Ovary (tissue), 9 donors: ENCODE measurements around the gene MEIOB. TPM values are rescaled to one million over a fixed set of nuclear protein-coding genes. Genes with fewer than 3 reads are reported as not detected.

ENCODE experiments used
- DNase-seq, 5 donors: peaks; one replicate each; pipeline ENCODE4 v3.0.0-alpha.2; 2019 to 2020
- H3K27ac ChIP-seq, 2 donors: fragments of 200-600 bp; one replicate each; pipeline versions ENCODE4 v1.5.1 to v1.8.0; 2019 to 2022
- H3K27me3 ChIP-seq: fragments of 200-600 bp; one replicate; pipeline ENCODE4 v1.8.0; 2022
- H3K36me3 ChIP-seq: fragments of 200-600 bp; sonication (generic); one replicate; pipeline ENCODE4 v1.5.1; 2019
- H3K4me1 ChIP-seq: one replicate; pipeline ENCODE4 v1.8.1; 2013; ENCODE audit warnings: mild to moderate bottlenecking, moderate library complexity; ENCODE audit not compliant: insufficient read depth
- H3K4me3 ChIP-seq: fragments of 200-600 bp; sonication (generic); one replicate; pipeline ENCODE4 v1.5.1; 2017
- H3K9me3 ChIP-seq, 2 donors: fragments of 200-600 bp in 1 of 2; sonication (generic) in 1 of 2; one replicate each; pipeline versions ENCODE4 v1.5.1 to v1.8.1; 2013 to 2019; ENCODE audit warnings: mild to moderate bottlenecking in 1 of 2, moderate library complexity in 1 of 2
- EP300 ChIP-seq: sonication (generic); formaldehyde crosslinking; IDR thresholded peaks from one replicate; pipeline ENCODE4 v1.6.1; 2017; ENCODE audit warnings: antibody characterized with exemption
- POLR2A ChIP-seq: fragments of 450-650 bp; IDR thresholded peaks from one replicate; pipeline ENCODE4 v1.6.1; 2017; ENCODE audit warnings: antibody characterized with exemption, mild to moderate bottlenecking, moderate library complexity
- WGBS, 3 donors: extraction: QIAGEN DNeasy Blood & Tissue Kit in 1 of 3; methylation state at CpG; one replicate each; pipeline versions ENCODE4 v1.1.5 to v1.1.7; 2013 to 2017; 5-methylcytosine and 5-hydroxymethylcytosine counted together
- intact Hi-C, 4 donors: fragments of 100-400 bp; cut with DNase I; formaldehyde crosslinking; loops; one replicate each; pipeline versions ENCODE4 v1.11.0 to v1.15.1; 2022 to 2023
- polyA plus RNA-seq, 2 donors: library from polyadenylated mRNA; stranded (reverse); fragments of 200-250 nt in 1 of 2; fragments of 350-450 nt in 1 of 2; fragmentation: Illumina TruSeq in 1 of 2; extraction: RNeasy Lipid Tissue Mini Kit (QIAGEN cat#74804) in 1 of 2; gene quantifications; one replicate each; pipeline ENCODE4 v1.2.3, GENCODE V29; 2013 to 2014
- total RNA-seq, 7 donors: library from RNA; depleted of rRNA in 2 of 7; stranded (reverse); fragments of >200 nt in 2 of 7; fragmentation: NEBNext Ultra II Directional in 3 of 7; extraction: Animal tissue kit (Norgen Biotek cat#: 25700) in 3 of 7; gene quantifications; one replicate each; pipeline versions ENCODE4 v1.1.0 to v1.2.4, GENCODE V29; 2016 to 2023
- TF ChIP-seq, protein P1 (sequence below), 3 donors: fragments of 450-650 bp in 2 of 3; fragments of 200-600 bp in 1 of 3; IDR thresholded peaks; one replicate each; pipeline versions ENCODE4 v1.5.1 to v1.8.0; 2016 to 2022; ENCODE audit warnings: antibody characterized with exemption in 3 of 3, mild to moderate bottlenecking in 1 of 3
- donor health status: DM: no; HTN: no; CAD: no; lungs with moderate emphysema.
- donor health status: DM: no; HTN: no; CAD: no.
- donor health status: Bipolar disorder and iron deficiency.
- donor health status: DM: yes; HTN: yes; CAD: no.
- donor health status: DM: no; HTN: no; CAD: no.
- donor health status: DM: yes; HTN: yes; CAD: no.

Gene MEIOB
- total and polyA plus RNA-seq, 9 donors, result 0.23 to 0.27 (median 0.24) TPM; not detected in 5

DNA sequence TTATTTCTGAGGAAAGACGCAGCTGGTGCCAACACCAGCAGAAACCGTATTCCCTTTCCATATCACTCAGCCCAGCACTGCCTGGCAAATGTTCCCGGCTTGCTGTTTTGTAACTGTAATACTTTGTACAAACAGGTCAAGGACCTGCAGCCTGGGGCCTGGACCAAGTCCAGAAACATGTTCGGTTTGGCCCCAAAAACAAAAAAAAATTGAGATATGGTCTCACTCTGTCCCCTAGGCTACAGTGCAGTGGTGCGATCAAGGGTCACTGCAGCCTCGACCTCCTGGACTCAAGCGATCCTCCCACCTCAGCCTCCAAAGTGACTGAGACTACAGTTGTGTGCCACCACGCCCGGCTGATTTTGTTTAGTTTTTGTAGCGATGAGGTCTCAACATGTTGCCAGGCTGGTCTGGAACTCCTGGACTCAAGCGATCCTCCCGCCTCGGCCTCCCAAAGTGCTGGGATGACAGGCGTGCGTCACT lies 46.5 kb downstream of the MEIOB start:
- peaks cover 7% of the 10 kb centered on the region for H3K4me1 ChIP-seq
- no peaks in the 10 kb centered on the region for H3K27me3 ChIP-seq
- intact Hi-C loops, result no loop called here
- DNase-seq, result peak in 3 of 5 donors; percentile 47 to 64 (median 49)
- no peaks in the 10 kb centered on the region for H3K36me3 ChIP-seq
- TF ChIP-seq EP300, result no peak
- H3K27ac ChIP-seq, result peak overlapping the region in 1 of 2 donors; percentile 48
- WGBS, 3 donors, result 47 to 61% (median 56%) methylated on average over 15 of the region's 15 CpGs
- H3K4me3 ChIP-seq, result peak overlapping the region; percentile 88
- H3K9me3 ChIP-seq, result no peaks in the 10 kb centered on the region

DNA sequence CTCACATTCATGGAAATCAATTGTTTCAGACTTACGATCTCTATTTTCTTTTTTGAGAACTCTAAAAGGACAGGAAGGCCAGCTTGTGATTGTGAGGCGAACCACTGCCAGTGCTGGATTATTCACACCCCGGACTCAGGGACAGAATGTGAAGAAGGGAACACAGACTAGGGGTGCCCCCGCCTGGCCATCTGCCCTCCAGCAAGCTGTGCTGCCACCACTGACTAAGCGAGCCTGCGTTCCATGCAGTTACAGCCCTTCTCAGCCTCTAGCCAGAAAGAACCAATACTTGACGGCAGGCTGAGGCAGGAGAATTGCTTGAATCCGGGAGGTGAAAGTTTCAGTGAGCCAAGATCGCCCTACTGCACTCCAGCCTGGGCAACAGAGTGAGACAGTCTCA lies 48.1 kb downstream of the MEIOB start:
- no peak overlapping the region for H3K4me3 ChIP-seq
- TF ChIP-seq, protein P1, sequence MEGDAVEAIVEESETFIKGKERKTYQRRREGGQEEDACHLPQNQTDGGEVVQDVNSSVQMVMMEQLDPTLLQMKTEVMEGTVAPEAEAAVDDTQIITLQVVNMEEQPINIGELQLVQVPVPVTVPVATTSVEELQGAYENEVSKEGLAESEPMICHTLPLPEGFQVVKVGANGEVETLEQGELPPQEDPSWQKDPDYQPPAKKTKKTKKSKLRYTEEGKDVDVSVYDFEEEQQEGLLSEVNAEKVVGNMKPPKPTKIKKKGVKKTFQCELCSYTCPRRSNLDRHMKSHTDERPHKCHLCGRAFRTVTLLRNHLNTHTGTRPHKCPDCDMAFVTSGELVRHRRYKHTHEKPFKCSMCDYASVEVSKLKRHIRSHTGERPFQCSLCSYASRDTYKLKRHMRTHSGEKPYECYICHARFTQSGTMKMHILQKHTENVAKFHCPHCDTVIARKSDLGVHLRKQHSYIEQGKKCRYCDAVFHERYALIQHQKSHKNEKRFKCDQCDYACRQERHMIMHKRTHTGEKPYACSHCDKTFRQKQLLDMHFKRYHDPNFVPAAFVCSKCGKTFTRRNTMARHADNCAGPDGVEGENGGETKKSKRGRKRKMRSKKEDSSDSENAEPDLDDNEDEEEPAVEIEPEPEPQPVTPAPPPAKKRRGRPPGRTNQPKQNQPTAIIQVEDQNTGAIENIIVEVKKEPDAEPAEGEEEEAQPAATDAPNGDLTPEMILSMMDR (IDR thresholded peaks at IDR 0.05), result no peak
- no peak for TF ChIP-seq EP300
- 61 to 68% (median 68%) methylated on average over 9 of the region's 9 CpGs for WGBS, 3 donors
- H3K36me3 ChIP-seq, result no peaks in the 10 kb centered on the region
- intact Hi-C loops, result no loop called here
- H3K27ac ChIP-seq, result no peak overlapping the region
- peaks cover 5% of the 10 kb centered on the region for H3K4me1 ChIP-seq
- H3K9me3 ChIP-seq, result no peaks in the 10 kb centered on the region
- no peak for DNase-seq
- H3K27me3 ChIP-seq, result no peaks in the 10 kb centered on the region

DNA sequence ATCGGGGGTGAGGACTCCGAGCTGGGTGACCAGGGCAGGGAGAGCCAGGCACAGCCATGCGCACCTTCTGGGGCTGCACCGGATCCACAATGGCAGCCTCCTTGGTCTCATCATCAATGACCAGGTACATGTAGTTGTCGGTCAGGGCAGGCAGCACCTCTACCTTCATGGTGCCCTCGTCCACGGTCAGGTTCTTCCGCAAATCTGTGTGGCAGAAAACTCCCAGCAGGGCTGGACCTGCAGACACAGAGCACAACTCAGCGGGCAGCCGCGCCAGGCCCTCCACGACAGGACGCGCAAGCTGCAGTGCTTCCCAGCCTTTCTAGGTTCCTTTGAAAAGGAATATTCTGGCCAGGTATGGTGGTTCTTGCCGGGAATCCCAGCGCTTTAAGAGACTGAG lies 49.2 kb downstream of the MEIOB start:
- H3K4me1 ChIP-seq, result peaks cover 5% of the 10 kb centered on the region
- H3K27me3 ChIP-seq, result no peaks in the 10 kb centered on the region
- no peak overlapping the region for H3K4me3 ChIP-seq
- no peaks in the 10 kb centered on the region for H3K36me3 ChIP-seq
- DNase-seq, result peak in 1 of 5 donors; percentile 26
- WGBS, 3 donors, result 88 to 97% (median 91%) methylated on average over 16 of the region's 16 CpGs
- TF ChIP-seq POLR2A, result no peak
- TF ChIP-seq, protein P1 (IDR thresholded peaks at IDR 0.05), result no peak
- no peak for TF ChIP-seq EP300
- no peaks in the 10 kb centered on the region for H3K9me3 ChIP-seq
- H3K27ac ChIP-seq, result no peak overlapping the region
- intact Hi-C loops, result no loop called here

DNA sequence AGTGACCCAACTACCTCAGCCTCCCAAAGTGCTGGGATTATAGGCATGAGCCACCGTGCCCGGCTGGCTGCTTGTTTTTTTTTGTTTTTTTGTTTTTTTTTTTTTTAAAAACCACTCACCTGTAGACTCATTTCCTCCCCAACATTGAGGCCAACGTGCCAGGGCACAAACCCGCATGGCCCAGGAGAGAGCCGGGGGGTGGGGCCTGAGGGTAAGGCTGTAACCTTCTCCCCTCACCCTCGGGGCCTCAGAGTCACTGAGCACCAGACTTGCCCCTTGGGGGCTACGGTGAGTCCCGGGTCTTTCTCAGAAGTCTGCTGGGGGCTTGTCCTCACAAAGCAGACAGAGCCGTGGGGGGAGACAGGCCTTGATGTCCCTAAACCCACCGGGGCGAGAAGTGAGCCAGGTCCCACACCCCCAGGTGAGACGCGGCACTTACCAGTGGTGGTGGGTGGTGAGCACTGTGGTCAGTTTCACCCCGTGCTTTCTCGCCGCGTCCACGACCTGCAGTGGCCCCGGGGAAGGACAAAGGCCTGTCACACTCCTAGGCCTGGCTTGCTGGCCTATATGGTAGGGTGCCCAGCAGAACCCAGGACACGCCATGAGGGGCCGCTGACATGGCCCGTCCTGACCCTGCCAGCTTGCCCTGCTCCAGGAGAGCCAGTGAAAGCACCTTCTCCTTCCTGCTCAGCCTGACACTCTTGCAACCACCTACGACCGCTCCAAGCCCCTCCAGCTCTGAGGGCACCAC lies 49.9 kb downstream of the MEIOB start:
- Histone ChIP-seq H3K27me3 (no peaks in the 10 kb centered on the region), H3K4me3 (no peak overlapping the region), H3K9me3 (no peaks in the 10 kb centered on the region), H3K27ac (no peak overlapping the region), H3K36me3 (no peaks in the 10 kb centered on the region), H3K4me1 (peaks cover 5% of the 10 kb centered on the region)
- 92 to 93% (median 93%) methylated on average over 24 of the region's 24 CpGs for WGBS, 3 donors
- DNase-seq, result peak in 1 of 5 donors; percentile 28
- TF ChIP-seq EP300 (no peak), POLR2A (no peak)
- TF ChIP-seq, protein P1 (IDR thresholded peaks at IDR 0.05), result no peak
- intact Hi-C loops, result no loop called here

DNA sequence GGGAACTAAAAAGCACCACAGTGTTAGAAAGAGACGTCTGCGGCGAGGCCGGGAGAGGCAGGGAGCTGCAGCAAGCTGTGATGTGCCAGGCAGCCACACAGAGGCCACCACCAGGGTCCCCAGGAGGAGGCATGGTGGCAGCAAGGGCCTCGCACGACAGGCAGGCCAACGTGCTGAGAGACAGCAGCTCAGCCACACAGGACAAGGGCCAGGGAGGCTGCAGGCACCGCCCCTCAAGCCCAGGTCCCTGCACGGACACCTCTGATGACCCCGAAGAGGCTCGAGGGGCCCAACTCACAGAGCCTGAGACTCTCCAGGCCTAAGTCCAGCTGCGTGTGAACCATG lies 51.0 kb downstream of the MEIOB start:
- H3K36me3 ChIP-seq, result no peaks in the 10 kb centered on the region
- H3K27ac ChIP-seq, result no peak overlapping the region
- H3K4me3 ChIP-seq, result no peak overlapping the region
- WGBS, 3 donors, result 86 to 91% (median 89%) methylated on average over 11 to 12 of the region's 12 CpGs
- H3K27me3 ChIP-seq, result no peaks in the 10 kb centered on the region
- H3K9me3 ChIP-seq, result no peaks in the 10 kb centered on the region
- peak in 1 of 5 donors; percentile 26 for DNase-seq
- peaks cover 4% of the 10 kb centered on the region for H3K4me1 ChIP-seq
- intact Hi-C loops, result no loop called here
- no peak for TF ChIP-seq EP300
- no peak for TF ChIP-seq POLR2A
- TF ChIP-seq, protein P1 (IDR thresholded peaks at IDR 0.05), result no peak
